ENCODE data around the gene PLEKHG7.

PLEKHG7 gene

GRCh38 chr12:92802906-92803305 is 100.1 kb downstream of the PLEKHG7 start:
- DNase-seq (ENCODE audit: low spot score): no peak

DNA sequence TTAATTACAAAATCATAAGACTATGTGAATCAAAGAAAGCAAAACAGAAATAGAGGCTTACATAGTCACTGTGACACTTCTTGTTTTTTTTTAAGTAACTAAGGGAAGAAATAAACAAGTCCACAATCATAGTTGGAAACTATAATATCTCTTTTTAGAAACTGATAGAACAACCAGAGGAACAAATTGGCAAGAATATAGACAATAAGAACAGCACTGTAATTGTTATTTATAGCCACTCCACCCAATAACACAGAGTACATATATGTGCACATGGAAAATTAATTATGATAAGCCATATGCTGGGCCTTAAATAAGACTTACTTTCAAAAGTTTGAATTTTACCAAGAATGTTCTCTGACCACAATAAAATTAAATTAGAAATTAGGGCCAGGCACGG is 101.1 kb downstream of the PLEKHG7 start:
- no peak for DNase-seq (ENCODE audit: low spot score)

GRCh38 chr12:92810370-92810769 is 107.6 kb downstream of the PLEKHG7 start:
- DNase-seq (ENCODE audit: low spot score): no peak

DNA sequence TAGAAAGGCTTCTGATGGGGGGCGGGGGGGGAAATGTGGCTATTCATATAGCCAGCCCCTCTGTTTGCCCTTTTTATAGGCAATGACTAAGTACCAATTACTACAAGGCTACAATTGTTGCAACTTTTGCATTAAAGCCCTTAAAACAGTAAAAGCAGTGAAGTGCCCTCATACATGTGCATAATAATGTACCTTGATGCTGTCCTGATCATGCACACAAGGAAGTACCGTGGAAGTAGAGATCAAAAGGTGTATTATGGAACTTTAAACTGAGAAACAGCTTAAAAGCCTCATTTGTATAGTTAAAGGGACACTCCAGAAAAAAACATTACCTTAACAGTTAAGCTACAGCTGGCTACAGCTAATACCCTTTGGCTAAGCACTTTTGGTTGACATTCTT is 111.8 kb downstream of the PLEKHG7 start:
- DNase-seq (ENCODE audit: low spot score): no peak

DNA sequence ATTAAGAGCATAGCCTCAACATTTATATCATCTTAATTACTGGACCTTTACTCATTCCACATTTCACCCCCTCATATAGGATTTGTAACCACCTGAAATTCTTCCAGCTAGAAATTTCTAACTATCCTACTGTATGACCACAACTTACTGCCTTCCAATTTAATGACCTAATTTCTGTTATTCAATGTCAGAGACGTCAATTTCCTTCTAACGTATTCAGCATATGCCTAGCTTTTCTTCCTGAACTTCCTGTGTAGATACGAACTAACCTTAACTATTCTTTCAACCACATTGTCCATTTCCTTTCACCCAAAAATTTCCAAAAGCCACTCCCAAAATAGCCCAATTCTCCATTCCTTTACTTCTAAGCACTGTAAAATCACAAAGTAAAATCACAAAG is 118.4 kb downstream of the PLEKHG7 start:
- no peak for DNase-seq (ENCODE audit: low spot score)

Measured in hematopoietic multipotent progenitor cell treated with erythropoietin and hydrocortisone succinate and interleukin-3 and kit ligand, for 15 days (in vitro differentiated cells).